Naive B cell (primary cell): Measurements from ENCODE around the gene SLC38A5. TPM values are rescaled to one million over a fixed set of nuclear protein-coding genes. Genes with fewer than 3 reads are reported as not detected.

Experiments used
- ATAC-seq, 2 donors: fragments of 150-1000 bp; cut with Tn5 transposase; 2 replicates each; pipeline ENCODE4 v1.10.0; 2021; ENCODE audit warnings: low read depth in 2 of 2, mild to moderate bottlenecking in 2 of 2, moderate library complexity in 2 of 2
- DNase-seq: peaks from one replicate; pipeline ENCODE4 v3.0.0; 2022
- H3K27ac Mint-ChIP-seq, 6 donors: one replicate each; pipeline ENCODE4 v1.8.0; 2020 to 2022; ENCODE audit warnings: mild to moderate bottlenecking in 6 of 6, mixed read lengths in 6 of 6, moderate library complexity in 5 of 6, inconsistent platforms in 2 of 6
- H3K27me3 Mint-ChIP-seq, 3 donors: one replicate each; pipeline ENCODE4 v1.8.0; 2021 to 2022; ENCODE audit warnings: mixed read lengths in 3 of 3, mild to moderate bottlenecking in 1 of 3
- H3K36me3 Mint-ChIP-seq, 2 donors: one replicate each; pipeline ENCODE4 v1.8.0; 2020 to 2022; ENCODE audit warnings: mixed read lengths in 2 of 2, inconsistent platforms in 1 of 2, mild to moderate bottlenecking in 1 of 2
- H3K4me1 Mint-ChIP-seq, 3 donors: one replicate each; pipeline ENCODE4 v1.8.0; 2020 to 2022; ENCODE audit warnings: mixed read lengths in 3 of 3, inconsistent platforms in 1 of 3, mild to moderate bottlenecking in 1 of 3, moderate library complexity in 1 of 3
- H3K4me3 Mint-ChIP-seq, 8 donors: one replicate each; pipeline ENCODE4 v1.8.0; 2020 to 2022; ENCODE audit warnings: mild to moderate bottlenecking in 8 of 8, mixed read lengths in 8 of 8, moderate library complexity in 8 of 8, inconsistent platforms in 2 of 8
- H3K9me3 Mint-ChIP-seq, 7 donors: one replicate each; pipeline ENCODE4 v1.8.0; 2020 to 2022; ENCODE audit warnings: mixed read lengths in 7 of 7, mild to moderate bottlenecking in 5 of 7, inconsistent platforms in 2 of 7, moderate library complexity in 1 of 7
- polyA plus RNA-seq, 6 donors: library from polyadenylated mRNA; unstranded; fragments of 300-500 nt; fragmentation: Illumina TruSeq; gene quantifications; one replicate each; pipeline ENCODE4 v1.2.3, GENCODE V29; 2021; ENCODE audit warnings: low read depth in 6 of 6

SLC38A5 gene
- polyA plus RNA-seq, 6 donors from 2014 or later, result 6.4 to 11.8 (median 8.5) TPM

- peak within 1 kb of the TSS; percentile 90 to 98 (median 96) for H3K27ac Mint-ChIP-seq
- peak within 1 kb of the TSS; percentile 87 to 95 (median 94) for H3K4me3 Mint-ChIP-seq
- H3K27me3 Mint-ChIP-seq, result peaks cover 0 to 9% (median 0%) of the 10 kb centered on the region in 3 donors
- no peaks in the 10 kb centered on the region for H3K9me3 Mint-ChIP-seq
- peak; percentile 87 to 89 for ATAC-seq
- peak; percentile 74 for DNase-seq
- peaks cover 17 to 25% (median 17%) of the 10 kb centered on the region in 3 donors for H3K4me1 Mint-ChIP-seq
- H3K36me3 Mint-ChIP-seq, result no peaks in the 10 kb centered on the region
These were observed 38.6 kb upstream of the SLC38A5 start, which contains the start of gene PORCN for GRCh38 chrX:48508400-48509244. TSS of gene PORCN (plus strand) at chrX:48508992. CDS start at chrX:48509821, 829 bp downstream.

- H3K4me1 Mint-ChIP-seq, result peaks cover 17 to 25% (median 17%) of the 10 kb centered on the region in 3 donors
- peak overlapping the region in 1 of 6 donors; percentile 57 for H3K27ac Mint-ChIP-seq
- H3K36me3 Mint-ChIP-seq, result no peaks in the 10 kb centered on the region
- peak overlapping the region in 4 of 8 donors; percentile 53 to 93 (median 58) for H3K4me3 Mint-ChIP-seq
- ATAC-seq (no peak), DNase-seq (no peak)
- no peaks in the 10 kb centered on the region for H3K9me3 Mint-ChIP-seq
- H3K27me3 Mint-ChIP-seq, result peaks cover 0 to 15% (median 0%) of the 10 kb centered on the region in 3 donors
These were observed 37.2 kb upstream of the SLC38A5 start for GRCh38 chrX:48507246-48507645.

GRCh38 chrX:48505481-48505880, 35.4 kb upstream of the SLC38A5 start:
- DNase-seq (no peak), ATAC-seq (no peak)
- Mint-ChIP-seq H3K27me3 (peaks cover 0 to 15% (median 0%) of the 10 kb centered on the region in 3 donors), H3K27ac (no peak overlapping the region), H3K4me1 (peaks cover 14 to 17% (median 16%) of the 10 kb centered on the region in 3 donors), H3K9me3 (no peaks in the 10 kb centered on the region), H3K36me3 (no peaks in the 10 kb centered on the region), H3K4me3 (peak overlapping the region in 1 of 8 donors; percentile 15)

GRCh38 chrX:48504261-48504660, 34.2 kb upstream of the SLC38A5 start:
- Mint-ChIP-seq H3K4me3 (no peak overlapping the region), H3K4me1 (peaks cover 6 to 8% (median 7%) of the 10 kb centered on the region in 3 donors), H3K27ac (no peak overlapping the region), H3K27me3 (peaks cover 0 to 15% (median 0%) of the 10 kb centered on the region in 3 donors), H3K9me3 (no peaks in the 10 kb centered on the region), H3K36me3 (no peaks in the 10 kb centered on the region)
- ATAC-seq (no peak), DNase-seq (no peak)

GRCh38 chrX:48498374-48498809, 28.3 kb upstream of the SLC38A5 start:
- Mint-ChIP-seq H3K36me3 (no peaks in the 10 kb centered on the region), H3K4me3 (no peak overlapping the region), H3K9me3 (peaks cover 0 to 2% (median 0%) of the 10 kb centered on the region in 7 donors), H3K4me1 (no peaks in the 10 kb centered on the region), H3K27ac (peak overlapping the region in 1 of 6 donors; percentile 29), H3K27me3 (peaks cover 0 to 9% (median 0%) of the 10 kb centered on the region in 3 donors)
- no peak for DNase-seq
- ATAC-seq, result no peak

GRCh38 chrX:48497871-48498270, 27.8 kb upstream of the SLC38A5 start:
- Mint-ChIP-seq H3K4me3 (no peak overlapping the region), H3K4me1 (no peaks in the 10 kb centered on the region), H3K27me3 (peaks cover 0 to 5% (median 0%) of the 10 kb centered on the region in 3 donors), H3K9me3 (peaks cover 0 to 2% (median 0%) of the 10 kb centered on the region in 7 donors), H3K27ac (no peak overlapping the region), H3K36me3 (no peaks in the 10 kb centered on the region)
- no peak for ATAC-seq
- no peak for DNase-seq

- ATAC-seq, result no peak
- Mint-ChIP-seq H3K4me3 (no peak overlapping the region), H3K4me1 (no peaks in the 10 kb centered on the region), H3K36me3 (no peaks in the 10 kb centered on the region), H3K27me3 (peaks cover 0 to 5% (median 0%) of the 10 kb centered on the region in 3 donors), H3K9me3 (peaks cover 0 to 2% (median 0%) of the 10 kb centered on the region in 7 donors), H3K27ac (no peak overlapping the region)
- no peak for DNase-seq
These were observed 26.6 kb upstream of the SLC38A5 start for GRCh38 chrX:48496660-48497059.

- ATAC-seq, result no peak
- no peak for DNase-seq
- Mint-ChIP-seq H3K4me1 (no peaks in the 10 kb centered on the region), H3K9me3 (peaks cover 0 to 2% (median 0%) of the 10 kb centered on the region in 7 donors), H3K4me3 (no peak overlapping the region), H3K27me3 (peaks cover 0 to 5% (median 0%) of the 10 kb centered on the region in 3 donors), H3K27ac (no peak overlapping the region), H3K36me3 (no peaks in the 10 kb centered on the region)
These were observed 23.9 kb upstream of the SLC38A5 start for GRCh38 chrX:48493890-48494364.

GRCh38 chrX:48492293-48492910, 22.3 kb upstream of the SLC38A5 start:
- Mint-ChIP-seq H3K4me3 (no peak overlapping the region), H3K36me3 (no peaks in the 10 kb centered on the region), H3K27ac (peak overlapping the region in 1 of 6 donors; percentile 34), H3K4me1 (no peaks in the 10 kb centered on the region), H3K27me3 (peaks cover 0 to 5% (median 0%) of the 10 kb centered on the region in 3 donors), H3K9me3 (peaks cover 0 to 2% (median 0%) of the 10 kb centered on the region in 7 donors)
- ATAC-seq, result no peak
- no peak for DNase-seq

GRCh38 chrX:48491809-48492208, 21.7 kb upstream of the SLC38A5 start:
- DNase-seq (no peak), ATAC-seq (no peak)
- Mint-ChIP-seq H3K9me3 (peaks cover 0 to 1% (median 0%) of the 10 kb centered on the region in 7 donors), H3K4me1 (no peaks in the 10 kb centered on the region), H3K27me3 (peaks cover 0 to 5% (median 0%) of the 10 kb centered on the region in 3 donors), H3K4me3 (no peak overlapping the region), H3K36me3 (no peaks in the 10 kb centered on the region), H3K27ac (no peak overlapping the region)

GRCh38 chrX:48490661-48491060, 20.6 kb upstream of the SLC38A5 start:
- no peak overlapping the region for H3K27ac Mint-ChIP-seq
- no peaks in the 10 kb centered on the region for H3K27me3 Mint-ChIP-seq
- no peak overlapping the region for H3K4me3 Mint-ChIP-seq
- DNase-seq (no peak), ATAC-seq (no peak)
- no peaks in the 10 kb centered on the region for H3K4me1 Mint-ChIP-seq
- no peaks in the 10 kb centered on the region for H3K9me3 Mint-ChIP-seq
- no peaks in the 10 kb centered on the region for H3K36me3 Mint-ChIP-seq

- no peak for DNase-seq
- H3K9me3 Mint-ChIP-seq, result no peaks in the 10 kb centered on the region
- H3K36me3 Mint-ChIP-seq, result no peaks in the 10 kb centered on the region
- H3K4me1 Mint-ChIP-seq, result no peaks in the 10 kb centered on the region
- ATAC-seq, result no peak
- H3K27me3 Mint-ChIP-seq, result no peaks in the 10 kb centered on the region
- H3K4me3 Mint-ChIP-seq, result no peak overlapping the region
- no peak overlapping the region for H3K27ac Mint-ChIP-seq
These were observed 19.8 kb upstream of the SLC38A5 start for GRCh38 chrX:48489892-48490291.

- no peak for DNase-seq
- H3K4me3 Mint-ChIP-seq, result no peak overlapping the region
- no peaks in the 10 kb centered on the region for H3K4me1 Mint-ChIP-seq
- no peak overlapping the region for H3K27ac Mint-ChIP-seq
- H3K36me3 Mint-ChIP-seq, result no peaks in the 10 kb centered on the region
- H3K9me3 Mint-ChIP-seq, result no peaks in the 10 kb centered on the region
- no peaks in the 10 kb centered on the region for H3K27me3 Mint-ChIP-seq
- ATAC-seq, result no peak
These were observed 19.2 kb upstream of the SLC38A5 start for GRCh38 chrX:48489296-48489695.
